H1 (cell line): ENCODE results near the gene ALOX12. TPM values are rescaled to one million over a fixed set of nuclear protein-coding genes. Genes with fewer than 3 reads are reported as not detected.

ENCODE experiments used
- BACH1 ChIP-seq: IDR thresholded peaks from 2 replicates; pipeline ENCODE4 v1.6.1; 2012; ENCODE audit warnings: low read length, improper control_type of control experiment
- CEBPB ChIP-seq: IDR thresholded peaks from 2 replicates; pipeline ENCODE4 v1.6.1; 2012; ENCODE audit warnings: low read depth, low read length
- CHD7 ChIP-seq: fragments of 300-600 bp; sonication (generic); IDR thresholded peaks from 2 replicates; pipeline ENCODE4 v1.7.1; 2012; ENCODE audit warnings: low read length, moderate library complexity, mild to moderate bottlenecking, inconsistent platforms; ENCODE audit not compliant: insufficient replicate concordance
- CREB1 ChIP-seq: IDR thresholded peaks from 2 replicates; pipeline ENCODE4 v1.6.1; 2012; ENCODE audit warnings: inconsistent platforms
- CTBP2 ChIP-seq: IDR thresholded peaks from 2 replicates; pipeline ENCODE4 v1.7.0; 2011; ENCODE audit warnings: borderline replicate concordance, mild to moderate bottlenecking, moderate library complexity, mixed read lengths, low read length; ENCODE audit not compliant: insufficient read depth, insufficient read length
- HDAC6 ChIP-seq: IDR thresholded peaks from one replicate; pipeline ENCODE4 v1.7.1; 2012; ENCODE audit warnings: low read depth, mild to moderate bottlenecking, inconsistent platforms, low read length, moderate library complexity
- JUND ChIP-seq: IDR thresholded peaks from 2 replicates; pipeline ENCODE4 v1.6.1; 2011; ENCODE audit warnings: mild to moderate bottlenecking, improper control_type of control experiment, low read length
- KDM1A ChIP-seq: fragments of 200-600, 300-600 bp; sonication (generic); IDR thresholded peaks from 2 replicates; pipeline ENCODE4 v1.7.1; 2016; ENCODE audit warnings: mild to moderate bottlenecking, low read length, borderline replicate concordance
- MAFK ChIP-seq: IDR thresholded peaks from 2 replicates; pipeline ENCODE4 v1.6.1; 2012; ENCODE audit warnings: low read depth, mild to moderate bottlenecking, improper control_type of control experiment, low read length
- NRF1 ChIP-seq: IDR thresholded peaks from 2 replicates; pipeline ENCODE4 v1.6.1; 2011; ENCODE audit warnings: mild to moderate bottlenecking, low read depth, low read length, improper control_type of control experiment
- SIN3A ChIP-seq, 2 experiments: IDR thresholded peaks in 1 of 2; conservative IDR thresholded peaks in 1 of 2; 2 replicates each; pipeline ENCODE4 v1.6.1; 2011 to 2012; ENCODE audit warnings: low read length in 2 of 2, improper control_type of control experiment in 1 of 2, low read depth in 1 of 2, mild to moderate bottlenecking in 1 of 2
- TCF12 ChIP-seq: IDR thresholded peaks from 2 replicates; pipeline ENCODE4 v1.6.1; 2011; ENCODE audit warnings: low read depth, mild to moderate bottlenecking, low read length
- polyA plus RNA-seq, 7 experiments: library from polyadenylated mRNA; depleted of rRNA in 3 of 7; stranded (reverse) in 5 of 7; unstranded in 2 of 7; fragments of >200 nt in 5 of 7; fragments of 200-250 nt in 2 of 7; gene quantifications; 1 replicate in 5 of 7; 2 replicates in 1 of 7; 4 replicates in 1 of 7; pipeline versions ENCODE4 v1.2.1 to v1.2.3, GENCODE V29; 2011 to 2013; ENCODE audit warnings: missing spikeins in 2 of 7, mixed read lengths in 2 of 7
- total RNA-seq: library from RNA; stranded (reverse); fragmentation: NEBNext Ultra II Directional; extraction: Animal tissue kit (Norgen Biotek cat#: 25700); gene quantifications from 2 replicates; pipeline ENCODE4 v1.2.1, GENCODE V29; 2021

The ALOX12 gene
- total and polyA plus RNA-seq, 2 of the 8 experiments (the other 6 are each of a cell fraction or from before 2014, with no cell fraction given) = 1.4 to 2.0 TPM

- no peak for TF ChIP-seq CHD7
- no peak for TF ChIP-seq SIN3A (conservative IDR thresholded peaks at IDR 0.05 in 1 of 2, IDR thresholded peaks at IDR 0.05 in 1 of 2; ENCODE audit: low read depth in 1 of 2, low read length in 2 of 2)
- no peak for TF ChIP-seq NRF1
- no peak for TF ChIP-seq KDM1A
- no peak for TF ChIP-seq CTBP2
- TF ChIP-seq CREB1 = no peak
- TF ChIP-seq JUND = no peak
- no peak for TF ChIP-seq CEBPB
- no peak for TF ChIP-seq MAFK
- TF ChIP-seq TCF12 = no peak
- no peak for TF ChIP-seq HDAC6
- no peak for TF ChIP-seq BACH1
These were observed 9.2 kb upstream of the ALOX12 start (continued) for GRCh38 chr17:6986676-6987075.
